Endothelial cell of umbilical vein (primary cell): Measurements from ENCODE around the gene PTPRK. TPM values are rescaled to one million over a fixed set of nuclear protein-coding genes. Genes with fewer than 3 reads are reported as not detected.

Source experiments
- Bru-seq: library from RNA; stranded (reverse); fragments of 400-500 nt; gene quantifications from one replicate; lab custom pipeline; 2021; lab: Mats Ljungman, UMichigan
- BruChase-seq, 2 experiments: library from RNA; stranded (reverse); fragments of 400-500 nt; gene quantifications; one replicate each; lab custom pipeline; 2021; lab: Mats Ljungman, UMichigan
- BruUV-seq: library from RNA; stranded (reverse); fragments of 400-500 nt; replicated peaks from 2 replicates; lab custom pipeline; 2021; lab: Mats Ljungman, UMichigan
- CTCF ChIA-PET: fragments of 300-600, 350-600 bp; sonication (Branson Sonifier 250); formaldehyde crosslinking; loops from one replicate; lab custom pipeline; 2021; ENCODE audit warnings: antibody characterized with exemption, inconsistent platforms; lab: Charles Lee
- POLR2A ChIA-PET: fragments of 300-600, 350-600 bp; sonication (Branson Sonifier 250); formaldehyde crosslinking; loops from one replicate; lab custom pipeline; 2021; ENCODE audit warnings: antibody characterized with exemption, inconsistent platforms; lab: Charles Lee
- DNase-seq: peaks from one replicate; pipeline ENCODE4 v3.0.0-alpha.2; 2011; ENCODE audit warnings: low read depth, low spot score
- FAIRE-seq: peaks from 2 replicates; lab custom pipeline; 2011; peaks lifted over from hg19 to GRCh38; lab: Jason Lieb, UNC
- H2AFZ ChIP-seq: 2 replicates; pipeline ENCODE4 v1.6.0; 2012; ENCODE audit warnings: low read depth, low read length, control low read depth, inconsistent platforms
- H3K27ac ChIP-seq: 2 replicates; pipeline ENCODE4 v1.5.1; 2011; ENCODE audit warnings: low read depth, mild to moderate bottlenecking, control low read depth, low read length, moderate library complexity; ENCODE audit not compliant: insufficient read depth
- H3K27me3 ChIP-seq, 2 experiments: 2 replicates each; pipeline versions ENCODE4 v1.6.0 to v1.6.1; 2011; ENCODE audit warnings: low read length in 2 of 2, mixed read lengths in 1 of 2; ENCODE audit not compliant: control insufficient read depth in 2 of 2, insufficient read depth in 2 of 2
- H3K36me3 ChIP-seq, 2 experiments: 2 replicates in 1 of 2; 3 replicates in 1 of 2; pipeline ENCODE4 v1.5.1; 2011; ENCODE audit warnings: low read length in 2 of 2, mild to moderate bottlenecking in 1 of 2, moderate library complexity in 1 of 2; ENCODE audit not compliant: control insufficient read depth in 2 of 2, insufficient read depth in 2 of 2; ENCODE audit errors: extremely low read depth in 1 of 2
- H3K4me1 ChIP-seq: 3 replicates; pipeline ENCODE4 v1.5.1; 2011; ENCODE audit warnings: mild to moderate bottlenecking, low read length; ENCODE audit not compliant: control insufficient read depth, insufficient read depth; ENCODE audit errors: extremely low read depth
- H3K4me2 ChIP-seq: 2 replicates; pipeline ENCODE4 v1.6.1; 2011; ENCODE audit warnings: low read length, control low read depth, mixed read lengths; ENCODE audit not compliant: insufficient read depth
- H3K4me3 ChIP-seq, 3 experiments: fragments of 200-600 bp in 1 of 3; sonication (generic), shearing (Covaris generic) in 1 of 3; replicated peaks in 1 of 3; 2 replicates each; pipeline ENCODE4 v1.5.1; 2011 to 2016; ENCODE audit warnings: control low read depth in 3 of 3, low read length in 3 of 3, mild to moderate bottlenecking in 2 of 3, inconsistent platforms in 1 of 3, low read depth in 1 of 3, moderate library complexity in 1 of 3; ENCODE audit not compliant: insufficient read depth in 1 of 3
- H3K79me2 ChIP-seq: 2 replicates; pipeline ENCODE4 v1.6.0; 2012; ENCODE audit warnings: low read length, inconsistent platforms; ENCODE audit not compliant: control insufficient read depth, insufficient read depth
- H3K9ac ChIP-seq: replicated peaks from 2 replicates; pipeline ENCODE3; 2011; ENCODE audit warnings: low read length, control low read depth; ENCODE audit not compliant: insufficient read depth; ENCODE audit errors: extremely low read depth
- H3K9me1 ChIP-seq: replicated peaks from 3 replicates; pipeline ENCODE4 v1.6.0; 2011; ENCODE audit warnings: mild to moderate bottlenecking, low read length; ENCODE audit not compliant: control insufficient read depth, insufficient read depth; ENCODE audit errors: extremely low read depth
- H3K9me3 ChIP-seq: replicated peaks from 2 replicates; pipeline ENCODE4 v1.5.1; 2012; ENCODE audit warnings: low read length, inconsistent platforms; ENCODE audit not compliant: control insufficient read depth, insufficient read depth
- H4K20me1 ChIP-seq: replicated peaks from 2 replicates; pipeline ENCODE3; 2011; ENCODE audit warnings: mild to moderate bottlenecking, low read length; ENCODE audit not compliant: control insufficient read depth, insufficient read depth; ENCODE audit errors: extremely low read depth
- EZH2 ChIP-seq: IDR thresholded peaks from 2 replicates; pipeline ENCODE4 v1.6.1; 2012; ENCODE audit warnings: borderline replicate concordance, low read depth, mild to moderate bottlenecking, moderate library complexity, low read length, inconsistent platforms; ENCODE audit not compliant: severe bottlenecking
- FOS ChIP-seq: IDR thresholded peaks from 2 replicates; pipeline ENCODE4 v1.6.1; 2011; ENCODE audit warnings: mild to moderate bottlenecking, low read length, moderate library complexity, borderline replicate concordance; ENCODE audit not compliant: insufficient read depth
- GATA2 ChIP-seq: IDR thresholded peaks from 2 replicates; pipeline ENCODE4 v1.7.0; 2011; ENCODE audit warnings: low read depth, mild to moderate bottlenecking, moderate library complexity, mixed read lengths, low read length; ENCODE audit not compliant: insufficient read length, insufficient read depth
- JUN ChIP-seq: IDR thresholded peaks from 2 replicates; pipeline ENCODE4 v1.6.1; 2011; ENCODE audit warnings: borderline replicate concordance, low read depth; ENCODE audit not compliant: insufficient read length, insufficient read depth
- MYC ChIP-seq: IDR thresholded peaks from one replicate; pipeline ENCODE4 v1.6.1; 2011; ENCODE audit warnings: mild to moderate bottlenecking, low read depth, low read length
- POLR2A ChIP-seq: IDR thresholded peaks from 2 replicates; pipeline ENCODE4 v1.6.1; 2012; ENCODE audit warnings: low read depth, mild to moderate bottlenecking, control low read depth, low read length
- POLR2AphosphoS5 ChIP-seq: IDR thresholded peaks from 2 replicates; pipeline ENCODE4 v1.6.1; 2012; ENCODE audit warnings: low read depth, mild to moderate bottlenecking, control low read depth, low read length, moderate library complexity; ENCODE audit not compliant: insufficient read depth
- dilution Hi-C: fragments of 300-500 bp; cut with MboI; formaldehyde crosslinking; loops from one replicate; pipeline ENCODE4 v1.15.0; 2019; ENCODE audit warnings: low sequenced_read_pairs; ENCODE audit not compliant: extremely low pct_ligation_motif_present
- intact Hi-C: fragments of 100-400 bp; cut with micrococcal nuclease; formaldehyde crosslinking; loops from one replicate; pipeline ENCODE4 v1.10.0; 2022
- long read RNA-seq: library from polyadenylated mRNA; stranded (forward); transcript quantifications from one replicate; pipeline ENCODE4 v2.0.0, GENCODE V29; 2021
- polyA minus RNA-seq, 3 experiments: library from RNA; depleted of rRNA, polyadenylated mRNA; stranded (reverse); fragments of >200 nt; gene quantifications; 1 replicate in 1 of 3; 2 replicates in 2 of 3; pipeline ENCODE4 v1.2.3, GENCODE V29; 2011
- polyA plus RNA-seq, 4 experiments: library from polyadenylated mRNA; depleted of rRNA in 3 of 4; stranded (reverse) in 3 of 4; unstranded in 1 of 4; fragments of >200 nt; gene quantifications; 2 replicates each; pipeline versions ENCODE4 v1.2.1 to v1.2.3, GENCODE V29; 2011 to 2012; ENCODE audit warnings: missing spikeins in 1 of 4
- total RNA-seq: library from RNA; stranded (reverse); gene quantifications from 2 replicates; pipeline ENCODE4 v1.2.3, GENCODE V29; 2021
- TF ChIP-seq, protein P1 (sequence below), 2 donors: IDR thresholded peaks; 1 replicate in 1 of 2; 2 replicates in 1 of 2; pipeline ENCODE4 v1.5.1; 2011; ENCODE audit warnings: low read length in 2 of 2, mild to moderate bottlenecking in 2 of 2, moderate library complexity in 2 of 2, control low read depth in 1 of 2, inconsistent platforms in 1 of 2, low read depth in 1 of 2; ENCODE audit not compliant: insufficient read depth in 1 of 2; ENCODE audit errors: extremely low read depth in 1 of 2
- TF ChIP-seq, protein P2 (sequence below): IDR thresholded peaks from 2 replicates; pipeline ENCODE4 v1.6.1; 2011; ENCODE audit not compliant: insufficient read depth, insufficient read length

Gene PTPRK
- total RNA-seq, result 74.0 and 88.3 TPM in 2 replicates
- 14.5 and 15.2 TPM in 2 replicates for polyA plus RNA-seq
- 11.3 and 12.8 TPM in 2 replicates for polyA plus RNA-seq (2011; cell fraction: cytosol; rRNA removed)
- polyA plus RNA-seq (2011; cell fraction: nucleus; rRNA removed), result 26.0 and 29.7 TPM in 2 replicates
- polyA plus RNA-seq (2012), result 46.0 and 69.9 TPM in 2 replicates
- 118 and 121 TPM in 2 replicates for polyA minus RNA-seq
- polyA minus RNA-seq (2011; cell fraction: cytosol; rRNA and poly(A)+ RNA removed), result 6.0 TPM
- 352 and 446 TPM in 2 replicates for polyA minus RNA-seq (2011; cell fraction: nucleus; rRNA and poly(A)+ RNA removed)
- Bru-seq, nascent RNA, result percentile 92 among the genes with signal in this experiment
- percentile 78 among the genes with signal in this experiment for BruChase-seq, experiment 1, labeled RNA remaining after a 6-hour chase
- percentile 79 among the genes with signal in this experiment for BruChase-seq, experiment 2, labeled RNA remaining after a 2-hour chase
- long read RNA-seq, full-length matches to known transcripts, result 41 of 195 reads
- long read RNA-seq, partial matches to known transcripts, result 20 of 195 reads
- long read RNA-seq, other reads (novel, unspliced or antisense), result 134 of 195 reads

DNA sequence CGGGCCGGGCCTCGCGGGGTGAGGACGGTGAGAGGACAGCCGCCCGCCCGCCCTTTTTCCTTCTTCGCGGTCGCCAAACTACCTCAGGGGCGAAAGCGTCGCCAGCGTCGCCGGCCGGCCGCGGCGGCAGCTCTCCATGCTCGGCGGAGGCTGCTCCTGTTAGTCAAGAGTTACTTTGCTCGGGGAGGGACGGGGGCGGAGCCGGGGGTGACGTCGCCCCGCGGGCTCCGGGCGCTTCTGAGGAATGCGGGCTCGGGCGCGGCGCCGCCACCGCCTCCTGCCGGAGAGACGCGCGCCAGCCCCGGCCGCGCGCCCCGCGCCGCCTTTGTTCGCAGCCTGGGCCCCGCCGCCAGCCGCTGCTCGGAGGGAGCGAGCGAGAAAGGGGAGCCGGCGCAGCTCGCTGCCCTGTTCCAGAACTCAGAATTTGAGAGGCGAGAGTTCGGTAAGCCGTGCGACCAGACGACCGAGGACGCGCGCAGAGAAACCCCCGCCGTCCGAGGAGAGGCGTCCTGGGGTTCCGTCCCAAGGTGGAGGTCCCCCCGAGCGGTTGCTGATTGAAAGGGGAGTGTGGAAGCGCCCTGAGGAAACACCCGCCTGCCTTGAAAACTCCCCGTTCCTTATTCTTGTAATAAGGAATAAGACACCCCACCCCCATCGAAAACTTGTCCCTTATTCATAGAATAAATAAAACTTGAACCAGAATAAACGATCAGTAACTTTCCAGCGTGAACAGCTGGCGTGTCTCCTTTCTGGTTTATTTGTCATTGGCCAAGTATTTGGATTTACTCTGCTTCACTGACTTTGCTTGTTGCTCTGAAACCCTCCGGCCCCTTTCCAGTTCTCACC, at the start of gene PTPRK:
Gene PTPRK (minus strand): TSS at position 164 of the 846 bp plus-strand sequence. CDS start 241 bp downstream, outside the sequence.
- H4K20me1 ChIP-seq, result peaks cover 4% of the 10 kb centered on the region
- peak; percentile 94 for DNase-seq
- CTCF ChIA-PET, result interaction anchor here (0.6 to 3.2 kb wide), 37 partner anchors 9 to 849 kb away, joined by 3 to 42 read pairs (median 4); no protein-coding TSS in a partner anchor
- dilution Hi-C loops (no loop called here), intact Hi-C loops (loop anchor here (1.0 to 10.0 kb wide), 8 partner anchors 11 to 783 kb away; no protein-coding TSS in a partner anchor)
- no peaks in the 10 kb centered on the region for H3K27me3 ChIP-seq
- POLR2A ChIA-PET, result interaction anchor here (1.0 to 1.9 kb wide), 4 partner anchors 12 to 135 kb away, joined by 3 to 8 read pairs (median 4); no protein-coding TSS in a partner anchor
- peak; percentile 63 for FAIRE-seq
- H3K36me3 ChIP-seq, result no peaks in the 10 kb centered on the region
- H3K79me2 ChIP-seq, result peaks cover 44% of the 10 kb centered on the region
- TSS peak; percentile 79 for BruUV-seq
- H3K9me3 ChIP-seq, result no peaks in the 10 kb centered on the region
- H3K4me1 ChIP-seq, result peaks cover 36% of the 10 kb centered on the region
- H3K9me1 ChIP-seq, result no peaks in the 10 kb centered on the region
- H3K4me2 ChIP-seq, result peak within 1 kb of the TSS; percentile 97
- peak within 1 kb of the TSS; percentile 99 for H3K9ac ChIP-seq
- peak within 1 kb of the TSS; percentile 98 for H3K27ac ChIP-seq
- TF ChIP-seq, protein P1, sequence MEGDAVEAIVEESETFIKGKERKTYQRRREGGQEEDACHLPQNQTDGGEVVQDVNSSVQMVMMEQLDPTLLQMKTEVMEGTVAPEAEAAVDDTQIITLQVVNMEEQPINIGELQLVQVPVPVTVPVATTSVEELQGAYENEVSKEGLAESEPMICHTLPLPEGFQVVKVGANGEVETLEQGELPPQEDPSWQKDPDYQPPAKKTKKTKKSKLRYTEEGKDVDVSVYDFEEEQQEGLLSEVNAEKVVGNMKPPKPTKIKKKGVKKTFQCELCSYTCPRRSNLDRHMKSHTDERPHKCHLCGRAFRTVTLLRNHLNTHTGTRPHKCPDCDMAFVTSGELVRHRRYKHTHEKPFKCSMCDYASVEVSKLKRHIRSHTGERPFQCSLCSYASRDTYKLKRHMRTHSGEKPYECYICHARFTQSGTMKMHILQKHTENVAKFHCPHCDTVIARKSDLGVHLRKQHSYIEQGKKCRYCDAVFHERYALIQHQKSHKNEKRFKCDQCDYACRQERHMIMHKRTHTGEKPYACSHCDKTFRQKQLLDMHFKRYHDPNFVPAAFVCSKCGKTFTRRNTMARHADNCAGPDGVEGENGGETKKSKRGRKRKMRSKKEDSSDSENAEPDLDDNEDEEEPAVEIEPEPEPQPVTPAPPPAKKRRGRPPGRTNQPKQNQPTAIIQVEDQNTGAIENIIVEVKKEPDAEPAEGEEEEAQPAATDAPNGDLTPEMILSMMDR (IDR thresholded peaks at IDR 0.05; ENCODE audit: extremely low read depth in 1 of 2, insufficient read depth in 1 of 2, low read depth in 1 of 2, low read length in 2 of 2), result peak; percentile 32 to 68
- no peak for TF ChIP-seq EZH2
- peak; percentile 89 for TF ChIP-seq POLR2A
- no peak for TF ChIP-seq GATA2
- peak; percentile 13 for TF ChIP-seq FOS
- no peak for TF ChIP-seq MYC
- TF ChIP-seq JUN, result no peak
- peak; percentile 80 for TF ChIP-seq POLR2AphosphoS5
- TF ChIP-seq, protein P2, sequence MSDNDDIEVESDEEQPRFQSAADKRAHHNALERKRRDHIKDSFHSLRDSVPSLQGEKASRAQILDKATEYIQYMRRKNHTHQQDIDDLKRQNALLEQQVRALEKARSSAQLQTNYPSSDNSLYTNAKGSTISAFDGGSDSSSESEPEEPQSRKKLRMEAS, result no peak
- peak within 1 kb of the TSS; percentile 83 for H2AFZ ChIP-seq
- H3K4me3 ChIP-seq, result peak within 1 kb of the TSS; percentile 87 to 99 (median 98)
